Upper lobe of left lung (tissue), 4 donors: ENCODE data around the gene LMCD1.

Experiments
- CTCF ChIP-seq, 6 experiments: fragments of 450-650 bp in 4 of 6; fragments of 200-600 bp in 2 of 6; sonication (generic) in 2 of 6; IDR thresholded peaks; one replicate each; pipeline ENCODE4 v1.5.1; 2016 to 2019; ENCODE audit warnings: antibody characterized with exemption in 6 of 6
- EP300 ChIP-seq, 4 donors: sonication (generic); formaldehyde crosslinking; IDR thresholded peaks; one replicate each; pipeline ENCODE4 v1.5.1; 2017; ENCODE audit warnings: antibody characterized with exemption in 4 of 4, control low read depth in 2 of 4
- POLR2A ChIP-seq, 4 donors: fragments of 450-650 bp; IDR thresholded peaks; one replicate each; pipeline ENCODE4 v1.5.1; 2016 to 2017; ENCODE audit warnings: antibody characterized with exemption in 4 of 4, mild to moderate bottlenecking in 2 of 4

- no peak for TF ChIP-seq POLR2A (IDR thresholded peaks at IDR 0.05)
- TF ChIP-seq CTCF (IDR thresholded peaks at IDR 0.05), result no peak
- no peak for TF ChIP-seq EP300 (IDR thresholded peaks at IDR 0.05)
Observed at GRCh38 chr3:8490079-8490552, 11.5 kb upstream of the LMCD1 start.
